ENCODE data around the gene ZNF689. TPM values are rescaled to one million over a fixed set of nuclear protein-coding genes. Genes with fewer than 3 reads are reported as not detected.
"Not testable (repeated sequence)": the region's sequence is repeated elsewhere in the genome, so short reads cannot be mapped to it uniquely, and the experiment has no call there.

Gene ZNF689
- total RNA-seq, 1 donor from 2014 or later: 14.6 TPM

DNA sequence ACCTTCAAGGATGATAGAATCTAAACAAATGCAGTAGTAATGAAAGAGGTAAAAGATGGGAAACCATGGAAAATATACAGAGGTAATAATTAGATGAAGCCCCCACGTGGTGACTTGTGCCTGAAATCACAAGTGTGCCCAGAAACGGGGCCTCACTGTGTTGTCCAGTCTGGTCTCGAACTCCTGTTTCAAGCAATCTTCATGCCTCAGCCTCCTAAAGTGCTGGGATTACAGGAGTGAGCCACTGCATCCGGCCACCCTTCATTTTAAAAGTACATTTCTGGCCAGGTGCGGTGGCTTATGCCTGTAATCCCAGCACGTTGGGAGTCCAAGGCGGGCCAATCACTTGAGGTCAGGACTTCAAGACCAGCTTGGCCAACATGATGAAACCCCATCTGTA, 26.4 kb upstream of the ZNF689 start:
- no peak overlapping the region for H3K4me3 Mint-ChIP-seq (ENCODE audit: unreplicated experiment)
- H3K27ac Mint-ChIP-seq (ENCODE audit: unreplicated experiment): no peak overlapping the region
- H3K36me3 Mint-ChIP-seq (ENCODE audit: unreplicated experiment): no peaks in the 10 kb centered on the region
- TF ChIP-seq, protein P1, sequence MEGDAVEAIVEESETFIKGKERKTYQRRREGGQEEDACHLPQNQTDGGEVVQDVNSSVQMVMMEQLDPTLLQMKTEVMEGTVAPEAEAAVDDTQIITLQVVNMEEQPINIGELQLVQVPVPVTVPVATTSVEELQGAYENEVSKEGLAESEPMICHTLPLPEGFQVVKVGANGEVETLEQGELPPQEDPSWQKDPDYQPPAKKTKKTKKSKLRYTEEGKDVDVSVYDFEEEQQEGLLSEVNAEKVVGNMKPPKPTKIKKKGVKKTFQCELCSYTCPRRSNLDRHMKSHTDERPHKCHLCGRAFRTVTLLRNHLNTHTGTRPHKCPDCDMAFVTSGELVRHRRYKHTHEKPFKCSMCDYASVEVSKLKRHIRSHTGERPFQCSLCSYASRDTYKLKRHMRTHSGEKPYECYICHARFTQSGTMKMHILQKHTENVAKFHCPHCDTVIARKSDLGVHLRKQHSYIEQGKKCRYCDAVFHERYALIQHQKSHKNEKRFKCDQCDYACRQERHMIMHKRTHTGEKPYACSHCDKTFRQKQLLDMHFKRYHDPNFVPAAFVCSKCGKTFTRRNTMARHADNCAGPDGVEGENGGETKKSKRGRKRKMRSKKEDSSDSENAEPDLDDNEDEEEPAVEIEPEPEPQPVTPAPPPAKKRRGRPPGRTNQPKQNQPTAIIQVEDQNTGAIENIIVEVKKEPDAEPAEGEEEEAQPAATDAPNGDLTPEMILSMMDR (IDR thresholded peaks at IDR 0.05; ENCODE audit: partially characterized antibody, unreplicated experiment): no peak
- DNase-seq: no peak
- H3K9me3 Mint-ChIP-seq (ENCODE audit: unreplicated experiment): peaks cover 3% of the 10 kb centered on the region
- peaks cover 4% of the 10 kb centered on the region for H3K27me3 Mint-ChIP-seq (ENCODE audit: unreplicated experiment)
- H3K4me1 Mint-ChIP-seq (ENCODE audit: low read depth, unreplicated experiment): peaks cover 4% of the 10 kb centered on the region

DNA sequence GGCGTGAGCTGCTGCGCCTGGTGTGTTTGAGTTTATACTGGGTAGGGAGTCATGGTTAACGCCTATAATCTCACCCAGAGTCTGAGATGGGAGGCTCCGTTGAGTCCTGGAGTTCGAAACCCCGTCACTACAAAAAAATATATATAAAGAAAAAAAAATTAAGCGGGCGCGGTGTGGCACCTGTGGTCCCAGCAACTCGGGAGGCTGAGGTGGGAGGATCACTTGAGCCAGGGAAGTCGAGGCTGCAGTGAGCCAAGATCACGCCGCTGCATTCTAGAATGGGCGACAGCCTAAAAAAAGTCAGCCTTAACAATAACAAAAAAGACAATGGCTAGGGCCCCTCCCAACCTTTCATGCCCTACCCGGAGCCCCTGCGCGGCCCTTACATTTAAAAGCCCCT, 23.3 kb upstream of the ZNF689 start:
- Mint-ChIP-seq H3K27me3 (ENCODE audit: unreplicated experiment) (peaks cover 4% of the 10 kb centered on the region), H3K36me3 (ENCODE audit: unreplicated experiment) (no peaks in the 10 kb centered on the region), H3K4me1 (ENCODE audit: low read depth, unreplicated experiment) (peaks cover 4% of the 10 kb centered on the region), H3K9me3 (ENCODE audit: unreplicated experiment) (peaks cover 3% of the 10 kb centered on the region), H3K4me3 (ENCODE audit: unreplicated experiment) (peak overlapping the region; percentile 97), H3K27ac (ENCODE audit: unreplicated experiment) (no peak overlapping the region)
- TF ChIP-seq, protein P1 (IDR thresholded peaks at IDR 0.05; ENCODE audit: partially characterized antibody, unreplicated experiment): no peak
- no peak for DNase-seq

DNA sequence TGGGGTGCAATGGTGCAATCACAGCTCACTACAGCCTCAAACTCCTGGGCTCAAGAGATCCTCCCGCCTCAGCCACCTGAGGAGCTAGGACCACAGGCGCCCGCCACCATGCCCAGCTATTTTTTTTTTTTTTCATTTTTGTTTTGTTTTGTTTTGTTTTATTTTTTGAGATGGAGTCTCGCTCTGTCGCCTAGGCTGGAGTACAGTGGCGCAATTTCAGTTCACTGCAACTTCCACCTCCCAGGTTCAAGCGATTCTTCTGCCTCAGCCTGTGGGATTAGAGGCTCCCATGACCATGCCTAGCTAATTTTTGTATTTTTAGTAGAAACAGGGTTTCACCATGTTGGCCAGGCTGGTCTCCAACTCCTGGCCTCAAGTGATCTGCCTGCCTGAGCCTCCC, 22.3 kb upstream of the ZNF689 start:
- not testable (repeated sequence) for H3K4me1 Mint-ChIP-seq (ENCODE audit: low read depth, unreplicated experiment); DNase-seq; H3K36me3 Mint-ChIP-seq (ENCODE audit: unreplicated experiment); H3K27ac Mint-ChIP-seq (ENCODE audit: unreplicated experiment); H3K4me3 Mint-ChIP-seq (ENCODE audit: unreplicated experiment); H3K9me3 Mint-ChIP-seq (ENCODE audit: unreplicated experiment); H3K27me3 Mint-ChIP-seq (ENCODE audit: unreplicated experiment)

DNA sequence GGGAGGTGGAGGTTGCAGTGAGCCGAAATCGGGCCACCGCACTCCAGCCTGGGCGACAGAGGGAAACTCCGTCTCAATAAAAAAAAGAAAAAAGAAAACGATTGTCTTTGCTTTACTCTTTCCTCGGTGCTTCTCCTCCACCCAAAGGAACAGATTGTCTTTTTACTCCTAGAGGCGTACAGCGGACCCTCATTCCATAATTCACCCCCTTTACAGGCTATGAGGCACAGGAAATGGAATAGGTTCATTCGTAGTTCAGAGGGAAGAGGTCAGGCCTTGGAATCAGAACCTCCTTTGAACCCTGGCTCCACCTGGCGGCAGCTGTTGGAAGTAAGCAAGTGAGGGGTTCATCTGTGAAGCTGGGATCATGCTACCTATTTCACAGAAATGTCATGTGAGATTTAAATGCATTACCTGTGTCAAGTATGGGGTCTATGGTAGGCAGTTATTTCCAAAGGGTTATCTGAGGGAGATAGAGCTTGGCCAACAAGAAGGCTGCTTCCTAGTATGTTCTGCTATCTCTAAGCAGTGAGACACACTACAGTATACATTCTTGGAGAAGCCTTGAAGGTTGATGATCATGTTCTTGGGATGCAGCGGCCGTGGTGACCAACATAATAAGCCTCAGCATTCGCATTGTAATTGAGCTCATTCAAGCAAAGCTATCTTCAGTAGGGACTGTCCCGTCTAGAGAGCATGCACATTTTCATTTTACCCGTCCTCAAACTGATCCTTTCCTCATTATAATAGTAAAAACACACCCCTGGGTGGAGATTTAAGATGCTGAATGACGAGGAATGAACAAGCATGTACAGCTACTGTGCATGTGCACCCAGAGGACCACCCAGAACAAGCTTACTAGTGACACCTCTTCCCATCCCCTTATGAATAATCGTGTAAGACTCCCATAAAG, 18.7 kb upstream of the ZNF689 start:
- Mint-ChIP-seq H3K27me3 (ENCODE audit: unreplicated experiment) (peaks cover 3% of the 10 kb centered on the region), H3K4me3 (ENCODE audit: unreplicated experiment) (no peak overlapping the region), H3K9me3 (ENCODE audit: unreplicated experiment) (no peaks in the 10 kb centered on the region), H3K36me3 (ENCODE audit: unreplicated experiment) (no peaks in the 10 kb centered on the region), H3K27ac (ENCODE audit: unreplicated experiment) (no peak overlapping the region), H3K4me1 (ENCODE audit: low read depth, unreplicated experiment) (no peaks in the 10 kb centered on the region)
- peak; percentile 94 for DNase-seq
- TF ChIP-seq, protein P1 (IDR thresholded peaks at IDR 0.05; ENCODE audit: partially characterized antibody, unreplicated experiment): peak; percentile 86

DNA sequence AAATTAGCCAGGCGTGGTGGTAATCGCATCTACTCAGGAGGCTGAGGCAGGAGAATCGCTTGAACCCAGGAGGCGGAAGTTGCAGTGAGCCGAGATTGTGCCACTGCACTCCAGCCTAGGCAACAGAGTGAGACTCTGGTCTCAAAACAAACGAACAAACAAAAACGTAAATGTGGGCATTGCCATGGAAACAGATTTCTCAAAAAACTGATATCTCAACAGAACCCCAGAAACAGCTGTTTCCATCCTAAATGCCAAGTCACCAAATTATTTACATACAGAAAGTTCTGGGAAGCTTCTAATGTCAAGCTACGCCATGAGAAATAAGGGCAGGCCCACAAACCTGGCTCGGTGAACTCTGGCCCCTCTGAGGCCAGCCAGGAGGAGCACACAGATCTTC, 16.0 kb upstream of the ZNF689 start:
- H3K4me1 Mint-ChIP-seq (ENCODE audit: low read depth, unreplicated experiment): no peaks in the 10 kb centered on the region
- no peak overlapping the region for H3K4me3 Mint-ChIP-seq (ENCODE audit: unreplicated experiment)
- H3K9me3 Mint-ChIP-seq (ENCODE audit: unreplicated experiment): no peaks in the 10 kb centered on the region
- no peaks in the 10 kb centered on the region for H3K36me3 Mint-ChIP-seq (ENCODE audit: unreplicated experiment)
- TF ChIP-seq, protein P1 (IDR thresholded peaks at IDR 0.05; ENCODE audit: partially characterized antibody, unreplicated experiment): no peak
- DNase-seq: no peak
- no peak overlapping the region for H3K27ac Mint-ChIP-seq (ENCODE audit: unreplicated experiment)
- peaks cover 5% of the 10 kb centered on the region for H3K27me3 Mint-ChIP-seq (ENCODE audit: unreplicated experiment)
